ENCODE data around the gene CHST12.

The CHST12 gene

DNA sequence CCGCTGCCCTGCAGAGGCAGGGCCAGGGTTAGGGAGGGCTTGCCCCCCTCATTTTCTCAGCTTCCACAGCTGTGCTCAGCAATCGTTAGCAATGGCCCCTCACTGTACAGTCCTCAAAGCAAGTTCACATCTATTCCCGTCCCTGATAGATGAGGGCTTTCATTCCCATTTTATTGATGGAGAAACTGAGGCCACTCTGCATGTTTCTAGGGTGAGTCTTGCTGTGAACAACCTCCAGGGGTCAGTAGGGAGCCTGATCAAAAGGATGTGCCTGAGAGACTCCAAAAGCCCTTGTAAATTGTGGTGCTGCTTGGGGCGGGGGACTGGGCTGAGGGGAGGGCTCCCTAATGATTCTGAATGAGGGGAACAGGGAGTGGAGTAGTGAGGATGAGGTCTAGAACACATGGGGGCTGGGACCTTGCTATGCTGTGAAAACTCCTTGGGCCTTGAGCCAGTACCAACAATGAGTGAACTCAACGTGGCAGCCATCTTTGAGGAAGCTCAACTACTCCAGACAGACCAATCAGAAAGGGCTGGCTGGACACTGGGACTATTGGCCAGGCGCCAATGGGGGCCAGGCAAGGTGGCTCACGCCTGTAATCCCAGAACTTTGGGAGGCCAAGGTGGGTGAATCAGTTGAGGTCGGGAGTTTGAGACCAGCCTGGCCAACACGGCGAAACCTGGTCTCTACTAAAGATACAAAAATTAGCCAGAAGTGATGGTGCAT lies 79.5 kb downstream of the CHST12 start:
- TF ChIP-seq, protein P1, sequence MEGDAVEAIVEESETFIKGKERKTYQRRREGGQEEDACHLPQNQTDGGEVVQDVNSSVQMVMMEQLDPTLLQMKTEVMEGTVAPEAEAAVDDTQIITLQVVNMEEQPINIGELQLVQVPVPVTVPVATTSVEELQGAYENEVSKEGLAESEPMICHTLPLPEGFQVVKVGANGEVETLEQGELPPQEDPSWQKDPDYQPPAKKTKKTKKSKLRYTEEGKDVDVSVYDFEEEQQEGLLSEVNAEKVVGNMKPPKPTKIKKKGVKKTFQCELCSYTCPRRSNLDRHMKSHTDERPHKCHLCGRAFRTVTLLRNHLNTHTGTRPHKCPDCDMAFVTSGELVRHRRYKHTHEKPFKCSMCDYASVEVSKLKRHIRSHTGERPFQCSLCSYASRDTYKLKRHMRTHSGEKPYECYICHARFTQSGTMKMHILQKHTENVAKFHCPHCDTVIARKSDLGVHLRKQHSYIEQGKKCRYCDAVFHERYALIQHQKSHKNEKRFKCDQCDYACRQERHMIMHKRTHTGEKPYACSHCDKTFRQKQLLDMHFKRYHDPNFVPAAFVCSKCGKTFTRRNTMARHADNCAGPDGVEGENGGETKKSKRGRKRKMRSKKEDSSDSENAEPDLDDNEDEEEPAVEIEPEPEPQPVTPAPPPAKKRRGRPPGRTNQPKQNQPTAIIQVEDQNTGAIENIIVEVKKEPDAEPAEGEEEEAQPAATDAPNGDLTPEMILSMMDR (IDR thresholded peaks at IDR 0.05; ENCODE audit: control insufficient read depth, insufficient read depth, low read depth, low read length, missing control alignments): no peak

DNA sequence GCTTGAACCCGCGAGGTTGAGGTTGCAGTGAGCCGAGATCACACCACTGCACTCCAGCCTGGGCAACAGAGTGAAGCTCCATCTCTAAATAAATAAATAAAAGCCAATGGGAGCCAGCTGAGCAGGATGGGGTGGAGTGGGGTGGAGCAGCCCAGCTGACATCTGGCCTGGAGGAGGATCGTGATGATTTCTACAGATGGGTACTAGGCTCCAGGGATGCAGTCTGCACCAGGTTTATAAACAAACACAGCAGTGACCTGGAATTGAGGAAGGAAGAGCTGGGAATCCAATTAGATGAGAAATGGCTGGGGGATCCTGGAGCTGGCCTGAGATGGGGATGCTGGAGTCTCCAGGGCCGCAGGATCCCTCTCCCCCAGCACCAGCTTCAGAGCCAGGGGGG lies 80.1 kb downstream of the CHST12 start:
- no peak for DNase-seq (ENCODE audit: low read depth)
- no peak overlapping the region for H3K4me3 ChIP-seq (ENCODE audit: control insufficient read depth, low read depth, low read length)
- TF ChIP-seq, protein P1 (IDR thresholded peaks at IDR 0.05; ENCODE audit: control insufficient read depth, insufficient read depth, low read depth, low read length, missing control alignments): no peak

More for the DNA sequence above, 79.5 kb downstream of the CHST12 start:
- DNase-seq (ENCODE audit: low read depth): no peak
- H3K4me3 ChIP-seq (ENCODE audit: control insufficient read depth, low read depth, low read length): no peak overlapping the region

DNA sequence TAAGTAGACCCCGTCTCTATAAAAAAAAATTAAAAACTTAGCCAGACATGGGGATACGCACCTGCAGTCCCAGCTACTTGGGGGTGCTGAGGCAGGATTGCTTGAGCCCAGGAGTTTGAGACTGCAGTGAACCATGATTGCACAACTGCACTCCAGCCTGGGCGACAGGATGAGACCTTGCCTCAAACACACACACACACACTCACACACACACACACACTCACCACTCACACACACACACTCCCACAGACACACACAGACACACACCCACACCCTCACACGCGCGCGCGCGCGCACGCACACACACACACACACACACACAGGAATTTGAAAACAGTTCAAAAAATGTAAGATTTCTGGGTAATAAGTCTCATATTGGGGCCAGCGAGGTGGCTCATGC lies 81.5 kb downstream of the CHST12 start:
- no peak overlapping the region for H3K4me3 ChIP-seq (ENCODE audit: control insufficient read depth, low read depth, low read length)
- TF ChIP-seq, protein P1 (IDR thresholded peaks at IDR 0.05; ENCODE audit: control insufficient read depth, insufficient read depth, low read depth, low read length, missing control alignments): no peak
- DNase-seq (ENCODE audit: low read depth): no peak

DNA sequence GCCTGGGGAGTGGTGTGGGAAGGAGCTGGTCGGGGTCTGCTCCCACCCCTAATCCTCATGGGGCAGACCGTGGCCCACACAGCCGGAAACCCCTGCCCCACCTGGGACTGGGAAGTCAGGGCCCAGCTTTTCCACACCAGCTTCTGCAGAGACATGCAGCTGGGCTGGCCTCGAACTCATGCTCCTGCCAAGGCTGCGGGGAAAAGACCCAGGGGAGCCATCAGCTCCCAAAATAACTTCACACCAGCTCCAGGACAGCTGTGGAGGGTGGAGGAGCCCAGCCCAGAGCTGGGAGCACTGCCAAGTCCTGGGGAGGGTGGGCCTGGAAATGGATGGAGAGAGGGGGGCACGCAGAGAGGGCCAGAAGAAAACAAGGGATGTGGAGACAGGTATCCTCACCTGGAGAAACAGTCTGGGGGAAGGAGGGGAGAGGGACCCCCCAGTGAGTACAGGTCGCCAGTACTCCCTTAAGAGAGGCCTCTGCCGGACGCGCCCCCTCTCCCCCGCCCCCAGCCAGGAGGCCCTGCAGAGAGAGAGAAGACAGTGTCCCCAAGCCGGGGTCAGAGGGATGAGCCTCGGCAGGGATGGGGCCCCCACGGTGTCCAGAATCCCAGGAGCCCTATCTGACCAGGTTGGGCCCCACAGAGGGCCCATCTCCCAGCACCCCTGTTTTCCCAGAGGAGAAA lies 84.3 kb downstream of the CHST12 start:
- TF ChIP-seq, protein P1 (IDR thresholded peaks at IDR 0.05; ENCODE audit: control insufficient read depth, insufficient read depth, low read depth, low read length, missing control alignments): no peak
- DNase-seq (ENCODE audit: low read depth): no peak
- H3K4me3 ChIP-seq (ENCODE audit: control insufficient read depth, low read depth, low read length): no peak overlapping the region

DNA sequence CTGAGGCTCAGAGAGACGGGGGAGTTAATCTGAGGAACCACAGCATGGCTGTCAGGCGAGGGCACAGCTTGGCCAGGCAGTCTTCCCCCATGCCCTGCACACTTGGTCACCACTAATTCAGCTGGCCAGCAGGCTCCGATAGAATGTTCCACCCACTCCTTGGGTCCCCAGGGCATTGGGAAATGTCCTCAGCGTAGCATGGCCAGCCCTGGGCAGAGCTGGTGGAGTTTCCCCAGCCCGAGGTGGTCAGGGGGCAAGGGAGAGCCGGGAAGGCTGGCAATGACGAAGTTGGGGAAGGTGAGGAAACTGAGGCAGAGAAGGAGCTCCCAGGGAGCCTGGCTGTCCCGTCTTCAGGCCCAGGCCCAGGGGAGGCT lies 84.8 kb downstream of the CHST12 start:
- DNase-seq (ENCODE audit: low read depth): no peak
- TF ChIP-seq, protein P1 (IDR thresholded peaks at IDR 0.05; ENCODE audit: control insufficient read depth, insufficient read depth, low read depth, low read length, missing control alignments): no peak
- H3K4me3 ChIP-seq (ENCODE audit: control insufficient read depth, low read depth, low read length): no peak overlapping the region

DNA sequence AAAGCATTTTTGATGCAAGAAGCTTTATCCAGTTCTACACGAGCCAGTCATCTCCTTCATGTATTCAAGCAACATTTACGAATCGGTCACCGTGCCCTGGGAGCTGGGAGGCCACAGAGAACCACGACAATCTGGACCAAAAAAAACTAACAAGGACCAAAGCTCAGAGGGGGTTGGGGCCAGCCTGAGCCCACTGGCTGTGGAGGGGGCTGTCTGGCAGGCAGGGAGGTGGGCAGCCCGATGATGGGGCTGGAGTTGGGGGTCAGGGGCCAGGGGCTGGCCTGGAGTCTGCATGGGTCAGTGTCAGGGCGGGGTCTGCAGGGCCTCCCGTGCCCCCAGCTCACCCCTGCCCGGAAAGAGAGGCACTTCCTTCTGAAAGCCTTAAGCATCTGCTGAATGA lies 85.3 kb downstream of the CHST12 start:
- DNase-seq (ENCODE audit: low read depth): no peak
- no peak overlapping the region for H3K4me3 ChIP-seq (ENCODE audit: control insufficient read depth, low read depth, low read length)
- TF ChIP-seq, protein P1 (IDR thresholded peaks at IDR 0.05; ENCODE audit: control insufficient read depth, insufficient read depth, low read depth, low read length, missing control alignments): no peak

All from AG09309 (cell line).